DOHH2 (cell line): ENCODE measurements around the gene FRMPD4.

Source experiments
- CTCF ChIP-seq: fragments of 200-600 bp; sonication (generic); IDR thresholded peaks from one replicate; pipeline ENCODE4 v1.5.1; 2014; ENCODE audit warnings: antibody characterized with exemption, mild to moderate bottlenecking, low read depth, low read length; ENCODE audit not compliant: poor library complexity, severe bottlenecking
- EZH2phosphoT487 ChIP-seq: fragments of 200-600 bp; sonication (generic); IDR thresholded peaks from 2 replicates; pipeline ENCODE4 v1.6.1; 2017; ENCODE audit warnings: borderline replicate concordance, mild to moderate bottlenecking, antibody characterized with exemption, low read length, moderate library complexity, mixed read lengths

GRCh38 chrX:12372111-12372510 lies 233.8 kb downstream of the FRMPD4 start:
- TF ChIP-seq CTCF (no peak), EZH2phosphoT487 (no peak)
